Peyer's patch (tissue), 4 donors: ENCODE measurements around the gene TMEM131L.

Experiments
- CTCF ChIP-seq, 6 experiments: fragments of 450-650 bp in 4 of 6; fragments of 200-600 bp in 2 of 6; sonication (generic) in 1 of 6; IDR thresholded peaks; one replicate each; pipeline ENCODE4 v1.5.1; 2017 to 2019; ENCODE audit warnings: antibody characterized with exemption in 6 of 6, mild to moderate bottlenecking in 3 of 6, moderate library complexity in 1 of 6
- POLR2A ChIP-seq, 2 donors: fragments of 450-650 bp; IDR thresholded peaks; one replicate each; pipeline ENCODE4 v1.5.1; 2017; ENCODE audit warnings: antibody characterized with exemption in 2 of 2, mild to moderate bottlenecking in 2 of 2, moderate library complexity in 2 of 2

GRCh38 chr4:153638011-153638410 is 171.9 kb downstream of the TMEM131L start:
- no peak for TF ChIP-seq CTCF (IDR thresholded peaks at IDR 0.05)
- TF ChIP-seq POLR2A (IDR thresholded peaks at IDR 0.05), result no peak
